BJ (cell line): Measurements from ENCODE around the gene WASHC4. TPM values are rescaled to one million over a fixed set of nuclear protein-coding genes. Genes with fewer than 3 reads are reported as not detected.

ENCODE experiments used
- CTCF ChIA-PET: fragments of 350-600 bp; formaldehyde crosslinking; extraction: SDS; loops from one replicate; lab custom pipeline; 2021; ENCODE audit warnings: antibody characterized with exemption, inconsistent platforms; lab: Yijun Ruan, JAX
- POLR2A ChIA-PET: fragments of 300-600 bp; sonication (Branson Sonifier 250); formaldehyde crosslinking; extraction: SDS; loops from one replicate; lab custom pipeline; 2021; ENCODE audit warnings: antibody characterized with exemption; lab: Charles Lee
- DNase-seq: peaks from one replicate; pipeline ENCODE4 v3.0.0-alpha.2; 2011; ENCODE audit warnings: low read depth
- H3K27me3 ChIP-seq: 2 replicates; pipeline ENCODE4 v1.6.0; 2011; ENCODE audit warnings: low read length; ENCODE audit not compliant: control insufficient read depth, insufficient read depth
- H3K36me3 ChIP-seq: 2 replicates; pipeline ENCODE4 v1.5.1; 2011; ENCODE audit warnings: low read length; ENCODE audit not compliant: control insufficient read depth, insufficient read depth
- H3K4me3 ChIP-seq: 2 replicates; pipeline ENCODE4 v1.5.1; 2011; ENCODE audit warnings: low read depth, mild to moderate bottlenecking, control low read depth, low read length
- CTCF ChIP-seq: IDR thresholded peaks from 2 replicates; pipeline ENCODE4 v1.5.1; 2011; ENCODE audit warnings: low read depth, mild to moderate bottlenecking, control low read depth, inconsistent platforms, low read length, moderate library complexity; ENCODE audit not compliant: insufficient read depth
- polyA plus RNA-seq: library from polyadenylated mRNA; depleted of rRNA; stranded (reverse); fragments of >200 nt; gene quantifications from 2 replicates; pipeline ENCODE4 v1.2.3, GENCODE V29; 2011

WASHC4 gene
- polyA plus RNA-seq, 1 experiment = 17.7 TPM

- POLR2A ChIA-PET = no interaction called here
- DNase-seq = no peak
- no peak for TF ChIP-seq CTCF
- no peaks in the 10 kb centered on the region for H3K27me3 ChIP-seq
- peaks cover 24% of the 10 kb centered on the region for H3K36me3 ChIP-seq
- no peak overlapping the region for H3K4me3 ChIP-seq
- CTCF ChIA-PET = interaction anchor here (1.3 to 6.7 kb wide), 3 partner anchors 16 to 688 kb away, joined by 3 to 33 read pairs (median 4); no protein-coding TSS in a partner anchor
Observed at GRCh38 chr12:105069936-105070702, 37.4 kb upstream of the WASHC4 start.

- no peak for DNase-seq
- no peaks in the 10 kb centered on the region for H3K27me3 ChIP-seq
- no peak for TF ChIP-seq CTCF
- CTCF ChIA-PET = interaction anchor here (0.9 to 2.7 kb wide), 3 partner anchors 19 to 690 kb away, joined by 3 to 8 read pairs (median 3); no protein-coding TSS in a partner anchor
- H3K36me3 ChIP-seq = peaks cover 16% of the 10 kb centered on the region
- H3K4me3 ChIP-seq = no peak overlapping the region
- POLR2A ChIA-PET = no interaction called here
Observed at GRCh38 chr12:105071981-105072380, 35.5 kb upstream of the WASHC4 start.

- no peak for TF ChIP-seq CTCF
- Histone ChIP-seq H3K36me3 (peaks cover 14% of the 10 kb centered on the region), H3K4me3 (no peak overlapping the region), H3K27me3 (no peaks in the 10 kb centered on the region)
- POLR2A ChIA-PET = no interaction called here
- no peak for DNase-seq
- CTCF ChIA-PET = interaction anchor here (0.6 to 2.7 kb wide), 4 partner anchors 9 to 764 kb away, joined by 3 to 8 read pairs (median 3); no protein-coding TSS in a partner anchor
Observed at GRCh38 chr12:105072888-105073488, 34.5 kb upstream of the WASHC4 start.

- POLR2A ChIA-PET = interaction anchor here (0.5 to 0.6 kb wide), 2 partner anchors 9 to 876 kb away, joined by 3 to 9 read pairs; no protein-coding TSS in a partner anchor
- CTCF ChIA-PET = interaction anchor here (1.0 kb wide), 1 partner anchor 309 kb away, joined by 3 read pairs; no protein-coding TSS in a partner anchor
- no peak overlapping the region for H3K4me3 ChIP-seq
- peak; percentile 64 for DNase-seq
- H3K36me3 ChIP-seq = peaks cover 7% of the 10 kb centered on the region
- no peaks in the 10 kb centered on the region for H3K27me3 ChIP-seq
- TF ChIP-seq CTCF = no peak
Observed at GRCh38 chr12:105076098-105076497, 31.4 kb upstream of the WASHC4 start.

- no peak for DNase-seq
- CTCF ChIA-PET = interaction anchor here (1.0 kb wide), 1 partner anchor 308 kb away, joined by 3 read pairs; no protein-coding TSS in a partner anchor
- Histone ChIP-seq H3K4me3 (no peak overlapping the region), H3K27me3 (no peaks in the 10 kb centered on the region), H3K36me3 (peaks cover 6% of the 10 kb centered on the region; the same call in 1 of the 2 replicates)
- POLR2A ChIA-PET = no interaction called here
- TF ChIP-seq CTCF = no peak
Observed at GRCh38 chr12:105076913-105077312, 30.6 kb upstream of the WASHC4 start.
